IPS-20b (cell line): Measurements from ENCODE around the gene RHO.

ENCODE experiments used
- H3K27ac ChIP-seq: one replicate; pipeline ENCODE4 v1.5.1; 2013; ENCODE audit warnings: low read length
- H3K27me3 ChIP-seq: 2 replicates; pipeline ENCODE4 v1.6.1; 2013; ENCODE audit warnings: mild to moderate bottlenecking, low read length, inconsistent platforms; ENCODE audit not compliant: insufficient read depth
- H3K36me3 ChIP-seq: 2 replicates; pipeline ENCODE4 v1.6.1; 2013; ENCODE audit warnings: low read depth, mild to moderate bottlenecking, inconsistent platforms, low read length, moderate library complexity; ENCODE audit not compliant: insufficient read depth
- H3K4me1 ChIP-seq: 2 replicates; pipeline ENCODE4 v1.6.1; 2013; ENCODE audit warnings: mild to moderate bottlenecking, control low read depth, inconsistent platforms, low read length, moderate library complexity; ENCODE audit not compliant: insufficient read depth
- H3K4me3 ChIP-seq: 2 replicates; pipeline ENCODE4 v1.5.1; 2013; ENCODE audit warnings: mild to moderate bottlenecking, low read length, inconsistent platforms
- H3K9ac ChIP-seq: 2 replicates; pipeline ENCODE4 v1.6.1; 2013; ENCODE audit warnings: low read depth, mild to moderate bottlenecking, inconsistent platforms, low read length, moderate library complexity
- H3K9me3 ChIP-seq: 2 replicates; pipeline ENCODE4 v1.6.1; 2013; ENCODE audit warnings: mild to moderate bottlenecking, low read depth, low read length, inconsistent platforms; ENCODE audit not compliant: insufficient read depth

The RHO gene

GRCh38 chr3:129577925-129578786 lies 49.7 kb downstream of the RHO start:
- Histone ChIP-seq H3K9ac (no peak overlapping the region), H3K4me1 (no peaks in the 10 kb centered on the region), H3K27me3 (no peaks in the 10 kb centered on the region), H3K4me3 (no peak overlapping the region), H3K27ac (no peak overlapping the region), H3K9me3 (no peaks in the 10 kb centered on the region), H3K36me3 (no peaks in the 10 kb centered on the region)

GRCh38 chr3:129579991-129580390 lies 51.6 kb downstream of the RHO start:
- Histone ChIP-seq H3K27me3 (no peaks in the 10 kb centered on the region), H3K4me1 (no peaks in the 10 kb centered on the region), H3K27ac (no peak overlapping the region), H3K4me3 (no peak overlapping the region), H3K9ac (no peak overlapping the region), H3K9me3 (no peaks in the 10 kb centered on the region), H3K36me3 (no peaks in the 10 kb centered on the region)

- Histone ChIP-seq H3K4me1 (no peaks in the 10 kb centered on the region), H3K36me3 (peaks cover 4% of the 10 kb centered on the region; the same call in 1 of the 2 replicates)
These were observed 53.2 kb downstream of the RHO start for GRCh38 chr3:129581623-129582022.

GRCh38 chr3:129582799-129583198 lies 54.4 kb downstream of the RHO start:
- Histone ChIP-seq H3K27ac (no peak overlapping the region), H3K4me1 (no peaks in the 10 kb centered on the region), H3K9ac (no peak overlapping the region), H3K4me3 (no peak overlapping the region), H3K27me3 (no peaks in the 10 kb centered on the region), H3K36me3 (peaks cover 4% of the 10 kb centered on the region; the same call in 1 of the 2 replicates), H3K9me3 (no peaks in the 10 kb centered on the region)

More at GRCh38 chr3:129581623-129582022, 53.2 kb downstream of the RHO start:
- Histone ChIP-seq H3K4me3 (no peak overlapping the region), H3K9ac (no peak overlapping the region), H3K27ac (no peak overlapping the region), H3K27me3 (no peaks in the 10 kb centered on the region), H3K9me3 (no peaks in the 10 kb centered on the region)

GRCh38 chr3:129583289-129583688 lies 54.9 kb downstream of the RHO start:
- no peak overlapping the region for H3K9ac ChIP-seq
- peaks cover 4% of the 10 kb centered on the region; the same call in 1 of the 2 replicates for H3K36me3 ChIP-seq
- H3K4me1 ChIP-seq: no peaks in the 10 kb centered on the region

GRCh38 chr3:129584631-129585030 lies 56.2 kb downstream of the RHO start:
- no peaks in the 10 kb centered on the region for H3K4me1 ChIP-seq
- no peak overlapping the region for H3K9ac ChIP-seq
- no peak overlapping the region for H3K4me3 ChIP-seq
- H3K27ac ChIP-seq: no peak overlapping the region
- peaks cover 4% of the 10 kb centered on the region; the same call in 1 of the 2 replicates for H3K36me3 ChIP-seq
- no peaks in the 10 kb centered on the region for H3K27me3 ChIP-seq
- H3K9me3 ChIP-seq: no peaks in the 10 kb centered on the region

More at GRCh38 chr3:129583289-129583688, 54.9 kb downstream of the RHO start:
- Histone ChIP-seq H3K9me3 (no peaks in the 10 kb centered on the region), H3K27me3 (no peaks in the 10 kb centered on the region), H3K4me3 (no peak overlapping the region), H3K27ac (no peak overlapping the region)
